Smooth muscle cell (in vitro differentiated cells): Measurements from ENCODE around the gene SCUBE3. TPM values are rescaled to one million over a fixed set of nuclear protein-coding genes. Genes with fewer than 3 reads are reported as not detected.

Experiments used
- DNase-seq: peaks from one replicate; lab custom pipeline; 2025; ENCODE audit not compliant: unreplicated experiment; lab: John Stamatoyannopoulos, UW
- H2AFZ ChIP-seq: fragments of 200-600 bp; sonication (generic); 2 replicates; pipeline ENCODE4 v1.6.0; 2016; ENCODE audit warnings: antibody characterized with exemption, low read depth, mild to moderate bottlenecking
- H3F3A ChIP-seq: fragments of 200-600 bp; sonication (generic); 2 replicates; pipeline ENCODE4 v1.6.0; 2017; ENCODE audit warnings: antibody characterized with exemption, low read depth
- H3K27ac ChIP-seq: fragments of 200-600 bp; sonication (generic); 2 replicates; pipeline ENCODE4 v1.5.1; 2016; ENCODE audit warnings: low read depth, mild to moderate bottlenecking
- H3K27me3 ChIP-seq: fragments of 200-600 bp; sonication (generic); 2 replicates; pipeline ENCODE4 v1.6.1; 2016; ENCODE audit warnings: low read depth, mild to moderate bottlenecking
- H3K36me3 ChIP-seq: fragments of 200-600 bp; sonication (generic); 2 replicates; pipeline ENCODE4 v1.5.1; 2016; ENCODE audit warnings: low read depth
- H3K4me1 ChIP-seq: fragments of 200-600 bp; sonication (generic); 2 replicates; pipeline ENCODE4 v1.5.1; 2016; ENCODE audit warnings: low read depth
- H3K4me2 ChIP-seq: fragments of 200-600 bp; sonication (generic); 2 replicates; pipeline ENCODE4 v1.6.0; 2016; ENCODE audit warnings: mild to moderate bottlenecking
- H3K4me3 ChIP-seq: fragments of 200-600 bp; sonication (generic); 2 replicates; pipeline ENCODE4 v1.5.1; 2016; ENCODE audit warnings: mild to moderate bottlenecking
- H3K79me2 ChIP-seq: fragments of 200-600 bp; sonication (generic); 2 replicates; pipeline ENCODE4 v1.6.0; 2016; ENCODE audit warnings: low read depth, mild to moderate bottlenecking
- H3K9ac ChIP-seq: fragments of 200-600 bp; sonication (generic); 2 replicates; pipeline ENCODE4 v1.6.0; 2016; ENCODE audit warnings: low read depth
- H3K9me3 ChIP-seq: fragments of 200-600 bp; sonication (generic); replicated peaks from 2 replicates; pipeline ENCODE4 v1.5.1; 2016; ENCODE audit warnings: low read depth
- H4K20me1 ChIP-seq: fragments of 200-600 bp; sonication (generic); 2 replicates; pipeline ENCODE4 v1.6.0; 2016; ENCODE audit warnings: low read depth
- CTCF ChIP-seq: fragments of 200-600 bp; sonication (generic); IDR thresholded peaks from 2 replicates; pipeline ENCODE4 v1.5.1; 2017; ENCODE audit warnings: borderline replicate concordance, mild to moderate bottlenecking, antibody characterized with exemption; ENCODE audit not compliant: insufficient read depth, poor library complexity, severe bottlenecking
- WGBS: methylation state at CpG from one replicate; pipeline ENCODE4 v1.1.7; 2016; ENCODE audit warnings: low lambda C conversion rate; 5-methylcytosine and 5-hydroxymethylcytosine counted together
- polyA plus RNA-seq: library from polyadenylated mRNA; unstranded; fragments of >200 nt; fragmentation: Nextera tagmentation; extraction: Ambion mirVana; gene quantifications from 2 replicates; pipeline ENCODE4 v1.2.1, GENCODE V29; 2016
- total RNA-seq: library from RNA; depleted of rRNA; stranded (reverse); fragments of >200 nt; gene quantifications from 2 replicates; pipeline ENCODE4 v1.2.3, GENCODE V29; 2014

Gene SCUBE3
- total and polyA plus RNA-seq, 2 experiments from 2014 or later: 14.6 to 18.0 TPM

- Histone ChIP-seq H3K4me1 (no peaks in the 10 kb centered on the region), H2AFZ (no peak overlapping the region), H3K4me3 (no peak overlapping the region), H4K20me1 (peaks cover 53% of the 10 kb centered on the region), H3K79me2 (peaks cover 34% of the 10 kb centered on the region), H3K9ac (no peak overlapping the region), H3F3A (no peaks in the 10 kb centered on the region), H3K27ac (no peak overlapping the region), H3K9me3 (no peaks in the 10 kb centered on the region), H3K4me2 (no peak overlapping the region), H3K36me3 (no peaks in the 10 kb centered on the region), H3K27me3 (no peaks in the 10 kb centered on the region)
- 98% methylated on average over 3 of the region's 3 CpGs for WGBS
- no peak for DNase-seq
- no peak for TF ChIP-seq CTCF
Observed at GRCh38 chr6:35251949-35252348, 38.2 kb downstream of the SCUBE3 start.

GRCh38 chr6:35253249-35253648 is 39.5 kb downstream of the SCUBE3 start:
- no peaks in the 10 kb centered on the region for H3K36me3 ChIP-seq
- H3K27me3 ChIP-seq: no peaks in the 10 kb centered on the region
- H2AFZ ChIP-seq: no peak overlapping the region
- TF ChIP-seq CTCF: no peak
- H3K9me3 ChIP-seq: no peaks in the 10 kb centered on the region
- no peaks in the 10 kb centered on the region for H3F3A ChIP-seq
- no peak for DNase-seq
- peaks cover 43% of the 10 kb centered on the region for H4K20me1 ChIP-seq
- H3K4me2 ChIP-seq: no peak overlapping the region
- no peak overlapping the region for H3K27ac ChIP-seq
- 100% methylated on average over 1 of the region's 1 CpG for WGBS
- no peak overlapping the region for H3K4me3 ChIP-seq
- no peak overlapping the region for H3K9ac ChIP-seq
- H3K4me1 ChIP-seq: peaks cover 2% of the 10 kb centered on the region
- H3K79me2 ChIP-seq: peaks cover 46% of the 10 kb centered on the region

GRCh38 chr6:35258336-35258735 is 44.6 kb downstream of the SCUBE3 start:
- H3K9me3 ChIP-seq: no peaks in the 10 kb centered on the region
- H3F3A ChIP-seq: no peaks in the 10 kb centered on the region
- DNase-seq: no peak
- WGBS: 58% methylated on average over 7 of the region's 7 CpGs
- peak overlapping the region; percentile 68 for H3K27ac ChIP-seq
- H3K9ac ChIP-seq: peak overlapping the region; percentile 81
- H3K4me3 ChIP-seq: peak overlapping the region; percentile 71
- H4K20me1 ChIP-seq: peaks cover 8% of the 10 kb centered on the region
- H3K4me2 ChIP-seq: peak overlapping the region; percentile 90
- TF ChIP-seq CTCF: no peak
- peak overlapping the region; percentile 83 for H2AFZ ChIP-seq
- H3K4me1 ChIP-seq: peaks cover 5% of the 10 kb centered on the region
- H3K79me2 ChIP-seq: peaks cover 34% of the 10 kb centered on the region
- H3K36me3 ChIP-seq: no peaks in the 10 kb centered on the region
- H3K27me3 ChIP-seq: no peaks in the 10 kb centered on the region

- Histone ChIP-seq H3K9me3 (no peaks in the 10 kb centered on the region), H3K4me2 (peak overlapping the region; percentile 90), H3K4me3 (peak overlapping the region; percentile 71), H3F3A (no peaks in the 10 kb centered on the region), H4K20me1 (peaks cover 3% of the 10 kb centered on the region), H3K27me3 (no peaks in the 10 kb centered on the region), H3K4me1 (peaks cover 5% of the 10 kb centered on the region), H3K79me2 (peaks cover 29% of the 10 kb centered on the region), H3K9ac (peak overlapping the region; percentile 81), H3K27ac (peak overlapping the region; percentile 68), H2AFZ (peak overlapping the region; percentile 83), H3K36me3 (no peaks in the 10 kb centered on the region)
- WGBS: 1% methylated on average over 20 of the region's 20 CpGs
- TF ChIP-seq CTCF: peak; percentile 3
- no peak for DNase-seq
Observed at GRCh38 chr6:35258858-35259193, 45.1 kb downstream of the SCUBE3 start.
